NCI-H82 treated with DMSO at 0.1 percent for 48 hours (cell line): ENCODE measurements around the gene CCR1.

Source experiments
- DNase-seq: peaks from one replicate; lab custom pipeline; 2025; ENCODE audit not compliant: unreplicated experiment; lab: John Stamatoyannopoulos, UW

Gene CCR1

DNA sequence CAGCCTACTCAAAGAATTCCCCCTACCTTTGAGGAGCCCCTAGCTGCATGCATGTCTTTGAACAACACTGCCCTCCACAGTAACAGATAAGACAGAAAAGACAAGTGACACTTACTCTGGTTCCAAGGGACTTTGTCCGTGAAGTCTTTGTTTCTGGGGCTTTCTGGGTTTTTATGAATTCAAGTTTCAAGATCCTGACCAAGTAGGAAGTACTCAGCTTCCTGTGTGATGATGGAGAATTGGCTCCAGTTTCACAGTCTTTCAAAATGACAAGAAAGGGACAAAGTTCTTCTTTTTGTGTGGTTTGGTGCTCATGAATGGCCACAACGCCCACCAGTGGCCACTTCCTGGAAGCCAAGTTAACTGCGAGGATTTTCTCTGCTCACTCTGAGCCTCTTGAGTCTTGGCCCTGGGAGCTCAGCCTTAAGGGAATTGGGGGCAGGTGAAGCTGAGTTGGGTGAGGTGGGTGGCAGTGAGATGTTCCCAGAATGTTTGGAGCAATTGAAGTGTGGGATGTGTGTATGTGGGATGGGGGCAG, at the start of gene CCR1:
CCR1 (minus strand) TSS at position 147 of the 538 bp plus-strand sequence. CDS start 4,000 bp downstream, outside the sequence.
- DNase-seq: no peak

DNA sequence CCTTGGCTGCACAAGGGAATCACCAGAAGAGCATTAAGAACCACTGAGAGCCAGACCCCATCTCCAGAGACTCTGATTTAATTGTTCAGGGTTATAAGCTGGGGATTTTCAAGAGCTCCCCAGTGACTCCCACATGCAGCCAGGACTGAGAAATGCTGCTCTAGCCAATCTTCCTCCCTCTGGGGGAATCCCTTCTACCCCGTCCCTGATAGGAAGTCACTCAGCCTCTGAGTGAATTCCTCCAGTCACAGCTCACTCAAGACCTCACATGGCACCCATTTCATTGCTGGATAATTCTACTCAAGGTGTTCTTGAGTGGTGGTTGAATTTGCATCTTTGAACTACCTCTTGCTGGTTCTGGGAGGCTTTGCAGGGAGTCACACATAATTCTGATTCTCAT, 44.9 kb upstream of the CCR1 start:
- DNase-seq: no peak

DNA sequence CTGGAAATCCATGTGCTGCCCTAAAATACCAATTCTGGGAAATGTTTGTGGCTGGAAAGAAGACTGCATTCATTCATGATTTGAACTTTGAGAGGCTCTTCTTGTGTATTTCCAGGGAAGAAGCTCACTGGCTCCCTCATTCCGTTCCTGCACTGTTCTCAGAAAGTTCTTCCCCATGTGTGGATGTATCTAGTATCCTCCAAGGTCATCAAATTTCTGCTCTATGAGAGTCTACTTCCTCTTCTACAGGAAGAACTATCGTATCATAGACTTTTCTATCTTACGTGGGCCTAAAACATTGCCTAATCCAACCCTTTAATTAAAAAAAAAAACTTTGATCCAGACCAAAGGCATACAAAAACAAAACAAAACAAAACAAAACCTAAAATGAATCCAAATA, 37.0 kb upstream of the CCR1 start:
- no peak for DNase-seq

DNA sequence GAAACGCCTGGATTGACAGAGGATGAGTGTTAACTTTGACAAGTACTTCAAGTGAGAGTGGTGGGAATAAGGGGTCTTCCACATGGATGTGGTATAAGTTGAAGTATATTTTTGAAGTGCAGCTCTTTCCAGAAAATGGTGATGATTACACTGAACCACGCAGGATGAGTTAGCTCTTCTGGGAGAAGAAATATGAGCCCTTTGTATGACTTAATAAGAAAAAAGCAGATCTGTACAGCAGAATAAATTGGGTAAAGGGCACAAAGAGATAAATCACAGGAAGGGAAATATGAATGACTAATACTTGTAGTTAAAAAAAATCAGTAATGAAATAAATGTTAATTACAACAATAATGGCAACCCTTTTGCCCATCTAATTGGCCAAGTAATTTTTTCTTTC, 35.4 kb upstream of the CCR1 start:
- DNase-seq: no peak

DNA sequence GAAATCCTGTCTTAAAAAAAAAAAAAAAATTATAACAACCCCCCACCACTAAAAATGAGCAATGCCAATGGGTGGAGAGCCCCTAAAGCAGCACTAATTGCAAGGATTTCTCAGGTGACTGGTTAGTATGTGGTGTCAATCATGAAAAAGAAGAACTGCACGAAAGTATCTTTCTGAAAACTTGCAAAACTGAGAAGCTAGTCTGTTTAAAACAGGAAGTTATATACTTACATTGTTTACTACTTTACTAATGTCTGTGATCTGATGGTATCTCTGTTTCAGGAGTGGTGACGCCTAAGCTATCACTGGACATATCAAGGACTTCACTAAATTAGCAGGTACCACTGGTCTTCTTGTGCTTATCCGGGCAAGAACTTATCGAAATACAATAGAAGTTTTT, 34.0 kb upstream of the CCR1 start, which contains the start of gene CCR3:
CCR3 (plus strand) TSS at position 341 of the 400 bp plus-strand sequence. CDS start 22,699 bp downstream, outside the sequence.
- no peak for DNase-seq

DNA sequence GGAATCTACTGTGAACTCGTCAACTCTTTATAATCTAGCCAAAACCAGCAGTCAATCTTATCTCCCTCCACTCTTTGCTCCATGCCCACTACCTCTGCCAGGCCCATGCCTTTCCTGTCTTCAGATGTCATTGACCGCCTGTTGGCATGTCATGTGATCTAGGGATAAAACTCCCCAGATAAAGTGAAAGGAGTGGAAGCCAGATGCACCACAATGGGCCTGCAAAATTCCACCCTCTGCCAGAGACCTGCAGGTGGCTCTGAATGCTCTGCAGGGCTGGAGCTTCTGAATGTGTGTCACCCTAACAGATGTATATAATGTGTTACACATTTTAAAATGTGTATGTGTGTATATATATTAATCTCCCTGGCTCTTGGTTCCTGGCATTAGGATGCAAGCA, 31.8 kb upstream of the CCR1 start:
- no peak for DNase-seq

DNA sequence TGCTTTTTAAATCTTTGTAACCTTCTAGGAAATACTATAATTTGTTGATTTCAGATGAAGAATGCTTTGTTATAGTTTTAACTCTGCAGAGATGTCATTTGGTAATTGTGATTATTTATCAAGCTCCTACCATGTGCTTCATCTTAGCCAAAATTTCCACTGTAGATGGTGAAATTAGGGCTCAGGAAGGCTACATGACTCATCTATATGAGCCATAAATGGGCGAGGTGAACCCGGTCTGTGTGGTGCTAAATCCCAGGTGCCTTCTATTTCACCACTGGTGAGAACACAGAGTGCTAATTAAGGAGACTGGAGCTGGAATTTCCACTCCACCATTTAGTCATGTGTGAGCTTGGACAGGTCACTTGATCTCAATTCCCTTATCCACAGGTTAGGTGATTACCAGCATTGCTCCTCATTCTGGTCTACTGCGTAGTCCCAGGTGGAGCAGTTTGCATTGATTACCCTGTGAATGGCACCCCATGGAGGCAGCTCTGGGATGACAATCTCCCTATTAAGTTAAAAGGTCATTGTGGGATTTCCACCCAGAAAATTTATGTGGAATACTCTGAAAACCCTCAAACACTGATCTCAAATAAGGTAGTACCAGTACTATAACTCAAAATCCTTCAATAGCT, 31.3 kb upstream of the CCR1 start:
- DNase-seq: no peak

DNA sequence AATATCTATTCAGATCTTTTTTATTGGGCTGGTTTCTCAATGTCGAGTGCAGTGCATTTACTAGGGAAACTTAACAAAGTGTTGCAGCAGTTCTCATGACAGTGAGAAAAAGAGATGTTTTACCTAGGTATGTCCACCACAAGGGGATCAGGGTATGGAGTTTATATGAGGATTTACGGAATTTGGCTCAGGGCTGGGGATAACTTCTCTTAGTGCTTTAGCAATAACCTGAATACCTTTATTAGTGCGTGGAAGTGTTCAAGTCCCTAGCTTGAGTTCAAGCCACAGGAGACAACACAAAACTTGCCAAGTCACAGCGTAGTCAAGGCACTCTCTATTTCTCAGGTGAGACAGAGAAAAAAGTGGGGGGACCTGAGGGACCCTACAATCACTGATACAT, 30.3 kb upstream of the CCR1 start:
- DNase-seq: no peak

DNA sequence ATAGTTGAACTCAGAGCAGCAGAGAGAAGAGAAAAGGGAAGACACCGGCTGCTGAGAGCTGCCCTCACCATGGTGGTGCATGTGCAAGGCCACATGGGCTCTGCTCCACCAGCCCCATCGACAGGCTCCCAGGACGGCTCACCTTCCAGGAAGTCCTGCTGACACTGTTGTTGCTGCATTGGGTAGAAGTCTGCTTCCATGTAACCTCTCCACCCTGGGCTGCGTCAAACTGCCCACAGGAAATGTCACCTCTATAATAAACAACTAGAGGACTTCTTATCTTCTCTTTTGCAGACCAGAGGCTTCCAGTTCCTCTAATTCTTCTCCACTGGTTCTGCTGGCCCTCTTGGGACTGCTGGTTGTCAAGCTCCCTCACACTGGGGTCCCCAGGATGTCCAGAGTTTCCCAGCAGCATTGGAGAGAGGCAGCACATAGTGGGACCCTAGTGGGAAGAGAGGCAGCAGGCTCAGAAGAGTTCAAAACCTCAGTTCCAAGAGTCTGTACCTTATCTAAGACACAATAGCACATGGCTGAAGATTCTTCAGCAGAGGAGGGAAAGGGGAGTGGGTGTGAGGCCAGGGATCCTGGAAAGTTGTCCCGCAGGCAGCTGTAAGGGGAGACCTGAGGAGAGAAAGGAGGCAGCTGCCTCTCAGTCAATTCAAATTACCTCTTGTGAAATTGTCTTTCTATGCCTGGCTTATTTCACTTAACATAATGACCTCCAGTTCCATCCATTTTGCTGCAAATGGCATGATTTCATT, 28.4 kb upstream of the CCR1 start:
- no peak for DNase-seq

DNA sequence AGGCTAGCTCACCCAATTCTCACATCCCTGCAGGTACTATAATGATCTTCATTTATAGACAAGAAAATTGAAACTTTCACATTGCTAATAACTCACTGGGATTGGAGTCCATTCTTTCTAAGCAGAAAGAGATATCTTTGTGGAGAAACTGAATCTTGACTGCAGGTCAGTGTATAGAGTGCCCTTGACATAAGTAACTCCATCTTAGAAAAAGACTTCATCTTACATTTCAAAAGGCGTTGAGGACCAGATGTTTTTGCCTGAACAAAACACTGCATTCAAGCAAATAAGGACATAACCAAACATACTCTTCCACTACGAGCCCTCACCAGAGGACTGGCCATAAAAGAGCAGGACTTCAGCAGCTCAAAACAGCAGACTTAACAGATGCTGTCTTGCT, 27.3 kb upstream of the CCR1 start:
- DNase-seq: no peak

DNA sequence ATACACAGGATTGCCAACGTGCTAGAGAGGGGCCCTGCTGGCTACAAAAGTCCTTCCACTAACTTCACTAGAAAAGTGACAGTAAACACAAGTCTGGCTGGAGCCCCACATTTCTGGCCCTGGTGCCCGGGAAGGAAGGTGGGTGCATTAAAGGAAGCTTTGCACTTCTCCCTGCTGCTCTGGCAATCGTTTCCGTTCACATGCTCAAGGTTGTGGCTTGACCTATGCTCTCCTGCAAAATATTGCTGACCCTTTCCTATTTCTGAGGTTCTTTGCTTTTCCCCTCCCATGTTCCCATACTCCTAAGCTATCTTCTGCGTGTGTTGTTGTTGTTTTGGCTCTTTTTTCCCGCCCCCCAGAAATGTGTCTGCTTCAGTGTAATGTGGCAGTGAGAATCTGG, 25.1 kb upstream of the CCR1 start:
- DNase-seq: no peak

DNA sequence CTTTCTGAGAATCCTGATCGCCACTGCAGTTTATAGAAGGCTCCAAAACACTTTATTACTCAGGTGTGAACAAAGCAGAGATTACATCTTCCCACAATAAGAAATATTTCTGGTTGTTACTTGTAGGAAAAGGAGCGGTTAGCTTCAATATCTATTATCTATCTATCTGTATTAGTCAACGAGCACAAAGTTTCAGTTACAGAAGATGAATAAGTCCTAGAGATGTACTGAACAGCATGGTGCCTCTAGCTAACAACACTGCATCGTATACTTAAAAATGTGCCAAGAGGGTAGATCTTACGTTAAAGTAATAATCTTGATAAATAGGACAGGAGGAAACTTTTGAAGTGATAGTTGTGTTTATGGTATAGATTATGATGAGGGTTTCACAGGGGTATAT, 23.2 kb upstream of the CCR1 start:
- DNase-seq: no peak

DNA sequence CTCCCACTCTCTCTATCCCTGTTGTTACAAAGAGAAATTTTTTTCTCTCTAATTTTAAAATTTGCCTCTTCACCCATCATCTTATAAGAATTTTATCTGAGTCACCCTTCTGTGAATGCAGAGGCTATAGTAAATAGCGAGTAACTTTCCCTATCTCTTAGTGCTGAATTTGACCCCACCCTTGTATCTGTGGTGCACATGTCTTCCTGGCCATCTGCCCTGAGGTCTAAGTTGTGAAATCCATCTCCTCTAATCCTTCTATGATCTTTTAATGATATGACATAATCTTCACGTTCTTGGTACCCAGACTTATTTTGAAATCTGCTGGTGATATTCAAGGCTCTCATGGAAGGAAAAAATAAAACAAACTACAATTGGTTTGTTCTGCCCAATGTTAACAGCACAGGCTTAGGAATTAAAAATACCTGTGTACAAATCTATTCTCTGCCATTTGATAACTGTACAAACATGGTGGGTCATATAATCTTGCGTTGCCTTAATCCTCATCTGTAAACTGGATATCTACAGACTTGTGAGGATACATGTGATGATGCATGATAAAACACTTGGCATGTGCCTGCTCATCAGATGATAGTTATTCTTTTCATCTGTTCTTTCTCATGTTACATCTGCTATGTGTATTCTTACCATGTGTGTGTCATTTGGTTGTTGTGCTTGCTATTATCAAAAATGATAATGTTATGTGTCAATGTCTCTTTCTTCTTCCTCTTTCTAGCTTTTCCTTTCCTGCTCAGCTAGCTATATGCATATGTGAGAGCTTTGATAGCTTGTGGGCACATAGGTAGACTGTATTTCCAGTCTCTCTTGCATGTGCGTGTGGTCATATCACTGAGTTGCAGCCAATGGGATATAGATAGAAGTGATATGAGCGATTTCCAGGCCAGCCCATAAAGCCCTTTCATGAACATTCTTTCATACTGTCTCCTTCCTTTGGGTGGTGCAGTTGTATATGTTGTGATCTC, 20.4 kb upstream of the CCR1 start:
- DNase-seq: no peak

DNA sequence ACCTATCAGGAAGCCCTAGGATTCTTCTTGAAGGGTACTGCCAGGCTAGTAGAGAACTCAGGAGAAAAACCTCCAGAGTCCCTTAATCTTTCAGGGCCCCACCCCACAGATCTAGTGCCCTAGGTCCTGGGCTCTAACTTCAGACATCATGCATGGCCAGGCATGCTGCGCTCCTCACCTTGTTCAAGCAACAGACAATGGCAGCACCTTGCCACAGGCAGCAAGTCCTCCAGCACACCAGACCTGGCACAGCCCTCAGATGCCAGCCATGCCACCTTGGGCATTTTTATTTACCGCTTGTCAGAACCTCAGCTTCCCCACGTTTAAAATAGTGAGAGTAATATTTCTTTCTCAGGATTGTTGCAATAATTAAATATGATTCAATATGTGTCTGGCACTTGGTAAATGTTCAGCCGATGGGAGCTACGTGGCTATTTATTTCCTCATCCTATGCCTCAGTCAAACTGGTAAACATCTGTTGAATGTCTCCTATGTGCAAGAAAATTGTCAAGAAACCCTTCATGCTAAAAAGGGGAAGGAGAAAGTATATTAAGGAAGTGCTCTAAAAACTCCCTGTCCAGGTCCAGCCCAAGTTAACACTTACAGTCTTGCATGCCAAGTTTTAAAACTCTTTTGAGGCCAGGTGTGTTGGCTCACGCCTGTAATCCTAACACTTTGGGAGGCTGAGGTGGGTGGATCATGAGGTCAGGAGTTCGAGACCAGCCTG, 14.5 kb upstream of the CCR1 start:
- no peak for DNase-seq

DNA sequence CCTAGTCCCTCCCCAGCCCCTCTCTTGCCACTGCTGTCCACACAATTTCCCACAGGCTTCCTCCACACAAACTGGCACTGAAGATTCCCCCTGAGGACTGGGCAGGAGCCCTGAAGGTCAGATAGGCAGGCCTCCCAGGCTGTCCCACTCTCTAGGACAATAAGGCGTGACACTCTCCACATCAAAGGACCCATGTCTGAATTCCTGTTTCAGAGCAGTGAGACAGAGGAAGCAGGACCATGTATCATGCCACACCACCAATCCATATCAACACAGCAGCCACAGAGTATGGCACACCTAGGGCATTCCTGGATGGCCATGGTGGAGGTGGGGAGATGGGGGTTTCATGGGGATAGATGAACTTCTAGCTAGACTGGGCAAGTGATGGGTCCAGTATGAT, 13.8 kb upstream of the CCR1 start:
- no peak for DNase-seq

DNA sequence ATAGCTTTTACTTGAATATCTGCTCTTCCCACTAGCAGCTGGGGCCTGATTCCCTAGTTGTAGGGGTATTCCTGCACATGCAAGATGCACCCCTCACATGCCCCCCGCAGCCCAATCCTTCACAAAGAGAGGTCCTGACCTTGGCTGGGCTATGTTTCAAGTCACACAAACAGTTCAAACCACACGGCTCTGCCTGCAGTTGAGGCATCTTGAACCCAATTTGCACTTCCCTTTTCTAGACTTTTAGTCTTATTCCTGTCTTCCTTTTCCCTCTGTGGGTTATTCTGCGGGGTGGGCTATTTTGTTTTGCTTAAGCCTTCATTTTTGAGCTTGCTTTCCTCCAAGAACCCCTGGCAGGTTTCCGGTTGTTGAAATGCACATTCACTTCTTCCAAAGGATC, 13.3 kb upstream of the CCR1 start:
- no peak for DNase-seq

DNA sequence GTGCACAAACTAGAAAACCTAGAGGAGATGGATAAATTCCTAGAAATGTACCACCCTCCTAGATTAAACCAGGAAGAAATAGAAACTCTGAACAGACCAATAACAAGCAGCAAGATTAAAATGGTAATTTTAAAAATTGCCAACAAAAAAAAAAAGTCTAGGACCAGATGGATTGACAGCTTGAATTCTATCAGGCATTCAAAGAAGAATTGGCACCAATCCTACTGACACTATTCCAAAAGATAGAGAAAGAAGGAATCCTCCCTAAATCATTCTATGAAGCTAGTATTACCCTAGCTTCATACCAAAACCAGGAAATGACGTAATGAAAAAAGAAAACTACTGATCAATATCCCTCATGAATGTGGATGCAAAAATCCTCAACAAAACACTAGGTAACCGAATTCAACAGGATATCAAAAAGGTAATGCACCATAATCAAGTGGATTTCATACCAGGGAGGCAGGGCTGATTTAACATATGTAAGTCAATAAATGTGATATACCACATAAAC, 10.1 kb upstream of the CCR1 start:
- DNase-seq: no peak

DNA sequence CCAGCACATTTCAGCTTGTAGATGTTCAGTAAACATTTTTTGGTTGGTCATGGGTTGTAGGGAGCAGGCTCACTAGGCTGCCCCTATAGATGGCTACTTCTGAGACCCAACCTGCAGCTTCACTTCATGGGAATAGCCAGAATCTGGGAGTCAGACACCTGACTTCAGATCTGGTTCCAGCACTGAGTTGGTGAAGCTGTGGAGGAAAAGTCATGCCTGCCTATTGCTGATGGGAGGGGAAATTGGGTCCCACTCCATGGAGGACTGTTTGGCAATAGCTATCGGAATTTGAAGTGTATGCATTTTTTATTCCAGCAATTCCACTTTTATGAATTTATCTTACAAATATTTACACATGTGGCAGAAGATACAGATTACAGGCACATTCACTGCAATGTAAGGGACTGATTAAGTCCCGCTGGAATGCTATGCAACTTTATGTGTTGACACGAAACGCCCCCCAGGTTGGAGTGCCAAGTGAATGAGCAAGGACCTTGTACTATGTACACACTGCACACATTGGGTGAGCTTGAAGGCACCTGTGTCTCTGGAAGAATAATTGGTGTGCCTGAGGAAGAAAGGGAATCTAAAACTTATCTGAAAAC, 7.8 kb upstream of the CCR1 start:
- no peak for DNase-seq

DNA sequence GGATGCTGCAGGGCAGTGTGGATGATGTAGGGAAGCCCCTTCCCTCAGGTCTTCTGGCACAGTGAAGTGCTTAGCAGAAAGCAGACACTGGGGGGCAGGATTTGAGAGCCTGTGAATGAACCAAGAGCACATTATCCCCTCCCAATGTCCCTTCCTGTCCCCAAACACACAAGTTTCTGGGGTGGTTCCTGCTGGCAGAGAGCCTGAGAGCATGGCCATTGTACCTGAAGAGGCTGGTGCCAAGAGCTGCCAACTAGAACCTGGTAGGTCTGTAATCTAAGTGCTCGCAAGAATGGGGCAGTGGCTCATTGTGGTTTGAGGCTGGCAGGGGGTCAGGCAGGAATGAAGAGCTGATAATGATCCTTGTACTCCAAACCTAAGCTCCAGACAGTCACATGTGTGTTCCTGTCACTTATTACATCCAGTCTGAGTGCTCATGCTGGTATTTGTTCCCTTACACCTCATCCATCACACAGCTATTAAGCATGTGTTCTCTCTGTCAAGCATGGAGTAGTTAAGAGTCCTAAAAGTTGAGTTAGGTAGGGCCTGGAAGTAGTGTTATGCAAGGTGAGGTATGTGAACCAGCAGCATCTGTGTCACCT, 6.7 kb upstream of the CCR1 start:
- DNase-seq: no peak

DNA sequence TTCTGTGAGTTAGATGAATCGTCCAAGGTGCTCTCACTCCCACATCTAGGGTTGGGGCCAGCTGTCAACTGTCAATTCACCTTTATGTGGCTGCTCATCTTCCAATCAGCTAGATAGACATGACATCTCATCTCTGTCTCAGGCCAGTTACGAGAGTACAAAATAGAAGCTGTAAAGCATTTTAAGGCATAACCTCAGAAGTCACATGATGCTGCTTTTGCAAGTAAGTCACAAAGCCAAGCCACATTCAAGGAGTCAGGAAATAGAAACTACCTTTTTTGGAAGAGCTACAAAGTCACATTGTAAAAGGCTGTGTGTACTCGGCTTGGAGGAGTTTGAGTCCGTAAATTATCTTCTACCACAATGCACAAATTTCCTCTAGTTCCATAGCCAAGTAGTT, 5.1 kb upstream of the CCR1 start:
- DNase-seq: no peak
